Fibroblast of villous mesenchyme (primary cell): ENCODE data around the gene CPN2. TPM values are rescaled to one million over a fixed set of nuclear protein-coding genes. Genes with fewer than 3 reads are reported as not detected.

Experiments used
- DNase-seq: peaks from one replicate; pipeline ENCODE4 v3.0.0-alpha.2; 2010; ENCODE audit warnings: low read depth
- H3K4me3 ChIP-seq: 2 replicates; pipeline ENCODE4 v1.5.1; 2011; ENCODE audit warnings: low read depth, mild to moderate bottlenecking, low read length
- CTCF ChIP-seq: IDR thresholded peaks from 2 replicates; pipeline ENCODE4 v1.5.1; 2012; ENCODE audit warnings: low read depth, mild to moderate bottlenecking, low read length; ENCODE audit not compliant: insufficient read depth
- total RNA-seq: library from RNA; depleted of rRNA; stranded (reverse); fragments of >200 nt; gene quantifications from 2 replicates; pipeline ENCODE4 v1.2.3, GENCODE V29; 2012

CPN2 gene
- total RNA-seq, 1 donor: not detected

- no peak for DNase-seq
- no peak overlapping the region for H3K4me3 ChIP-seq
- no peak for TF ChIP-seq CTCF
Observed at GRCh38 chr3:194382196-194382891, 31.2 kb upstream of the CPN2 start.

- H3K4me3 ChIP-seq: no peak overlapping the region
- no peak for TF ChIP-seq CTCF
- DNase-seq: no peak
Observed at GRCh38 chr3:194381460-194381875, 30.3 kb upstream of the CPN2 start.

- TF ChIP-seq CTCF: no peak
- no peak for DNase-seq
- H3K4me3 ChIP-seq: no peak overlapping the region
Observed at GRCh38 chr3:194380326-194380725, 29.2 kb upstream of the CPN2 start.

- no peak for DNase-seq
- no peak for TF ChIP-seq CTCF
- no peak overlapping the region for H3K4me3 ChIP-seq
Observed at GRCh38 chr3:194379651-194380050, 28.5 kb upstream of the CPN2 start.

GRCh38 chr3:194379231-194379630 lies 28.1 kb upstream of the CPN2 start:
- DNase-seq: no peak
- TF ChIP-seq CTCF: no peak
- no peak overlapping the region for H3K4me3 ChIP-seq

- no peak overlapping the region for H3K4me3 ChIP-seq
- DNase-seq: no peak
Observed at GRCh38 chr3:194377708-194378107, 26.6 kb upstream of the CPN2 start.

More at GRCh38 chr3:194377708-194378107, 26.6 kb upstream of the CPN2 start:
- no peak for TF ChIP-seq CTCF
